GM21367 (cell line): Measurements from ENCODE around the gene SBK1.

Experiments used
- ATAC-seq: cut with Tn5 transposase; IDR thresholded peaks from one replicate; pipeline ENCODE4 v1.9.1; 2021; ENCODE audit not compliant: unreplicated experiment

SBK1 gene

DNA sequence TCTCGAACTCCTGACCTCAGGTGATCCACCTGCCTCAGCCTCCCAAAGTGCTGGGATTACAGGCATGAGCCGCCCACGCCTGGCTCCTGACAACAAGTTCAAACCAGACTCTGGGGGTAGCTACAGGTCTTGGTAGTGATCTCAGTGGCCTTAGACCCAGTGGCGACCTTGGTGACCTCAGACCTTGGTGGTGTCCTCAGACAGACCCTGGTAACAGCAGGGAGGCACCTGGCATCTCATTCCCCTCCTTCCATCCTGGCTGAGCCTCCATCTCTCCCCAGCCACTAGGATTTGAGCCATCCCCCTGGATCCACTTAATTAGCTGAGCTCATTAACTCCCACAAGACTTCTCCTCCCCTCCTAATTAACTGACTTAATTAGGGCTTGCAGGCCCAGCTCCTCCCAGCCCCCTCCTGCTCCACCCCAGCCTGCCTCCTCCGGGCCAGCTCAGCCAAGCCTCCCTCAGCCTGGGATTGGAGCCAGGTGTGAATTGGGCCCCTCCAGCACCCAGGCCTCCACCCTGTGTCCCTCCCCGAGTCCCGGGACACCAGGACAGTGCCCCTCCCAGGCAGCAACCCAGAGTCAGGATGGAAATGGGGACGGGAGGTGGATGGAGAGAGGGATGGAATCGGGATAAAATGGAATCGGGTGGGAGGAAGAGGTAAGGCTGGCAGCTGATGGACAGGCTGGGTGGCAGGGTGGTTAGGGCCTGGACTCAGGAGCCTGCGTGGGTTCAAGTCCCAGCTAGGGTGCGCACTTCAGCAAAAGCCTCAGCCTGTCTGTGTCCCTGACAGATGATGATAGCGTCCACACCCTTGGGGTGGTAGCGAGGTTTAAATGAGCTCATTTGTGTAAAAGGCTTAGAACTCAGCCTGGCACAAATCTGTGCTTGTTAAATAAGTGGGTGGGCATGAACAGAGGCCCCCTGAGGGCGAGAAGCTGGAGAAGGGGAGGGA lies 11.2 kb upstream of the SBK1 start:
- no peak for ATAC-seq

DNA sequence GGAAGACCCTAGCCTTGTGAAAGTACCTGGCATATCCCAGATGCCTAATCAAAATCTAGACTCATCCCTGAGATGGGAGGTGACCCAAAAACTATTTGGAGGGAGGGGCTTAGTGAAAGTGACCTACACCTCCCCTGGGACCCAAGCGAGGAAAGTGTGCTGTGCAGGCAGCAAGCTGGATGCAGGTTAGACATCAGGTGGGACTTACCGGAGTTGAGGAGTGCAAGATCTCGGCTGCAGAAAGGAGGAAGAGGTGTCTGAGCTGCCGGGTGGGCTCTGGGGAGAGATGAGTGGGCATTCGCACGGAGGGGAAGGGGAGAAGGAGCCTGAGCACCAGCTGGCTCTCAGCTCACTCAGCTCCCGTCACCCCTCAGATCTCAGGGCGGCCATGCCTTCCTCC lies 10.3 kb upstream of the SBK1 start:
- ATAC-seq = no peak

DNA sequence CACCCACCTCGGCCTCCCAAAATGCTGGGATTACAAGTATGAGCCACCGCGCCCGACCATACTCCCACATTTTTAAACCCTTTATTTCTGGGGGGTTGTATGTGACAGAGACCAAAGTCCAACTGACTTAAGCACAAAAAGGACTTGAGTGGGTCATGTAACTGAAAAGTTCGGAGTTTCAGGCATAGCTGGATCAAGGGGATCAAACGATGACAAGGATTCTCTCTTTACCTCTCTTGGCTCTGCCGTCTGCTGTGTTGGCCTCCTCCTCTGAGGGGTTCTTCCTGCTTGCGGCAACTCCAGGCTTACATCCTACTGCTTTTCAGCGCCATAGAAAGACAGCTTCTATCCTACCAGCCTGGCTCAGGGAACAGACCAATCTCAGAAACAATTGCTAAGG lies 9.2 kb upstream of the SBK1 start:
- no peak for ATAC-seq

DNA sequence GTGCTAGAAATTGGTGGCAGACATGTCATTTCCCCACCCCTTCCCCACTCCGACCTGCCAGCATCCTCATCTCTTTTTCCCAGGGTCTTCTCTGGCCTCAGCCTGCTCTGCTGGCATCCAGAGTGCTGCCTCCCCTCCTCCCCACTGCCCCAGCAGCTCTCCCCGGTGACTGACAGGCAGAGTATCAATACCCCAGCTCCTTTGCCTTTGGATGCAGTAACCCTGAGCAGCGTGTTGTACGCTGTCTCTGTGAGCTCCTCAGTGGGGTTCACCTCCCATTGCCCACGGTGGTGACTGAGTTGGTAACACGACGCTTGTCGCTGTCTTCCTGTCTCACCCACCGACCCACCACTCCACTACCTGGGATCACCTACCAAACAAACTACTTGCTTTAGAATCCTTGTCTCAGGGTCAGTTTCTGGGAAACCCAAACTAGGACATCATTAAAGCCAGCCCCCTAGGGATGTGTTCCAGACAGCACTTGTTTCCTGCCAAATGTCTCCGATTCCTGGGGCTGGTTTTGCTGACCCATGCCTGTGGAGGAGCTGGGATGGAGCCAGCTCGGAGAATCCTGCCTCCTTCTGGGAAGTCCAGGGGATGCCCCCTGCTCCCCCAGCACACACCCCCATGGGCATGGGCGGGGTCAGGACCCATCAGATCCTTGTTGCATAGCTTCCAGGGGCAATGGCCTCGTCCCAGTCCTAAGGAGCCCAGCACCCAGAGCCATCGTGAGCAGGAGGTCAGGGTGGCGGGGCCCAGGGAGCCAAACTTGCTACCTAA lies 8.3 kb upstream of the SBK1 start:
- no peak for ATAC-seq

DNA sequence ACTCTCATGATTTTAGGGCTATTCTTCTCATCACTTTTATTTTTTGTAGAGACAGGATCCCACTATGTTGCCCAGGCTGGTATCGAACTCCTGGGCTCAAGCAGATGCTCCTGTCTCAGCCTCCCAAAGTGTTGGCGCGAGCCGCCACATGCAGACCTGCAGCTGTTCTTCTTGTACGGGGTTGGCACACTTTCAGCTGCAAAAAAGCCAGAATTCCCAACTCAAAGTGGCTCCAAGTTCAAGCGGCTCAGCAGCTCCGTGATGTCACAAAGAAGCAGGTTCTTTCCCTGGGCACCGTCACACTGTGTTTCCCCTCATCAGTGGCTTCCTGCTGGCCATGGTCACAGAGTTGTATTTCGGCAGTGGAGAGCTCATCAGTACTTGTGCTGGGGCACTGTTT lies 6.7 kb upstream of the SBK1 start:
- no peak for ATAC-seq

DNA sequence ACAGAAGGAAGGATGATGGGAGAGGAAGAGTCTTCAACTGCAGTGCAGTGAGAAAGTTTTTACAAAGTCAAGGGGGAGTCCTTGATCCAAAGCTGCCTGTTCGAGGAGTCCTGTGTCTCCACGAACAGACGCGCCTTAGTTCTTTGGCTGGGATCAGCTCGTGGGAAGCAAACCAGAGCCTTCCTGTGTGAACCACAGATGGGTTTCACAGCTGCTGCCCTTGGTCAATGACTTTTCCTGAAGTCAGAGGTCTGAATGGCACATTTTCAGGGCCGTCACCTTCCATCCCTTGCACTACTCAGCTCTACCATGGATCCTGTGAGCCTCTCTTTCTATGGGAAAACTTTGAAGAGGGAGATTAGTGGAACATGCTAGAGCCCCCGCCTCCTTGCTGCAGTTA lies 4.2 kb upstream of the SBK1 start:
- no peak for ATAC-seq

DNA sequence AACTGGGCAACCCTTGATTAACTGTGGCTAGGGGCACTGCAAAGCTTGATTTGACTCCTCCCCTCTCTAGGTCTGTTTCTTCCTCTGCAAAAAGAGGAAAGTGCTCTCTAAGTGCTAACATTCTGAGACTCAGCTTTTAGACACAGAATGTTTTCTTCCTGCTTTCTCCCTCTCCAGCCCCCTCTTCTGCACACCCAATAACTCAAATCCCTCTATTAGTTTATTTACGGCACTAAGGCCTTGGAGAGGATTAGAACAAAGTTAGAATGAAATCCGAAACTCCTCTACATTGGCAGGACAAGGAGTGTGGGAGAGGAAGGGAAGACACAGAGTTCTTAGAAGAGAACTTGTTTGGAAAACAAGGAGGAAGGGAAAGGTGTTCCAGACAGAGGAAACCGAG lies 3.3 kb upstream of the SBK1 start:
- ATAC-seq = no peak

DNA sequence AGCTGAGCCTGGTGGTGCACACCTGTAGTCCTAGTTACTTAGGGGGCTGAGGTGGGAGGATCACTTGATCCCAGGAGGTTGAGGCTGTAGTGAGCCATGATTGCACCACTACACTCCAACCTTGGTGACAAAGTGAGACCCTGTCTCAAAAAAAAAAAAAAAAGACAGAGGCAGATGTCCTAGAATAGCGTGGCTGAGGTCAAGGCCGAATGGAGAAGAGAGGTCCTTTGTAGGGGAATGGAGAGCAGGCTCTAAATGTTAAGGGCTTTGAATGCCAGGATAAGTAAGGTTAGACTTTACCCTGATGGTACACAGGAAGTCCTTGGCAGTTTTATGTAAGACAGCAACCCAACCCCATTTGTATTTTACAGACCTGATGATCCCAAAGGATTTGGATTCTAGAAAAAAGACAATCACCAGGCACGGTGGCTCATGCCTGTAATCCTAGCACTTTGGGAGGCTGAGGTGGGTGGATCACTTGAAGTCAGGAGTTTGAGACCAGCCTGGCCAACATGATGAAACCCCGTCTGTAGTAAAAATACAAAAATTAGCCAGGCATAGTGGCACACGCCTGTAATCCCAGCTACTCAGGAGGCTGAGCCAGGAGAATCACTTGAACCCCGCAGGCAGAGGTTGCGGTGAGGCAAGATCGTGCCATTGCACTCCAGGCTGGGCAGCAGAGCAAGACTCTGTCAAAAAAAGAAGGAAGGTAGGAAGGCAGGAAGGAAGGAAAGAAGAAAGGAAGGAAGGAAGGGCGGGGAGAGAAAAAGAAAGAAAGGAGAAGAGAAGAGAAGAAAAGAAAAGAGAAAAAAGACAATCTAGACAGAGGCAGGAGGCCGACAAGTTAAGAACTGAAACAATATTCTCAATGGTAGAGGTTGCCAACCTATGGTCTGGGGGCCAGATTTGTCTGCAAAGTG lies 2.1 kb upstream of the SBK1 start:
- ATAC-seq = no peak

DNA sequence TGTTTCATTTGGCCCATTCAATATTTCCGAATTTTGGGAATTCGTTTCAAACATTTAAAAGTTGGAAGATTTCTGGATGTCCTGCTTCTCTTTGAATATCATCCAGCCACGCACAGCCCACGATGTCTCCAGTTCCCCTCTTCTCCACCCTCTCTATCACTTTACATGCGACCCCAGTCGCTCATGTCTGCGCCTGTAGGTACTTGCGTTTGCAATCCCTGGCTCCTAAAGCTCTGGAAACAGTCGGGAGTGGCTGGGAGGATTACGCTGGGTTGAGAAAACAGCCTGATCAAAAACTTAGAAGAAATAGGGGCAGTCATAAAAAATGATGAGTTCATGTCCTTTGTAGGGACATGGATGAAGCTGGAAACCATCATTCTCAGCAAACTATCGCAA lies 1.5 kb upstream of the SBK1 start:
- ATAC-seq = no peak

DNA sequence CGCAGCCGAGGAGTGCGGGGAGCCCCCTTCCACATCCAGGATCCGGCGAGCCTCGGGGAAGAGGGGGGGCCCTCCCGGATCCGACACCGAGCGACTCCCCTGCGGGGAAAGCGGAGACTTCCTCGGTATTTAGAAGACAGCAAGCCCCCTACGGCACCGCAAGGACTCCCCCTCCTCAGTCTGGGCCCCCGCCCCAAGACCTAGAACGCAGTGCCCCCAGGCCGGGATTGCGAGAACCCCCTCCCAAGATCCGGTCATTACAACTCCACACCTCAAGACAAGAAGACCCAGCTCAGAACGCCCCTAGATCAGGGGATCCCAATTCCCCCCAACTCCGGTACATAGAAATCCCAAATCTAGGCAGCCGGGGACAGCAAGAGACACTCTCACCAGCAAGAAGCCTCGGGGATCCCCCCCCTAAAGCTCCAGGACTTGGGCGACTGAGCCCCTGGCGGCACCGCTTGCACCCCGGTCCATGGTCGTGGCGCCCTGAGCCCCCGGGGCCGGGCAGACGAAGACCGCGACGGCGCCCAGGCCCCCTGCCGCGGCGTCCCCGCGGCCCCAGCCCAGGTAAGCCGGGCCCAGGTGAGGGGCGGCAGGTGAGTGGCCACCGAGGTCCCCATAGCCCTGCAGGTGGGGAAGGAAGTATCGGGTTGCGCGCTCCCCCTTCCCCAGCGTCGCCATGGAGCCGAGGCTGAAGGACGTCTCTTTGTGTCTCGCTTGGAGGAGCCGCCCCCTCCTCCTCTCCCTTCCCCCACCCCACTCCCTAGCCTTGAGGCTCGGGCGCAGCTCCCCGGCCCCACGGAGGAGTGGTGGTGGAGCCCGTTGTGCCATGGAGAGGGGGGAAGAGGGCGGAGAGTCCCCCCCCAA lies 641 bp downstream of the SBK1 start:
- ATAC-seq = no peak

DNA sequence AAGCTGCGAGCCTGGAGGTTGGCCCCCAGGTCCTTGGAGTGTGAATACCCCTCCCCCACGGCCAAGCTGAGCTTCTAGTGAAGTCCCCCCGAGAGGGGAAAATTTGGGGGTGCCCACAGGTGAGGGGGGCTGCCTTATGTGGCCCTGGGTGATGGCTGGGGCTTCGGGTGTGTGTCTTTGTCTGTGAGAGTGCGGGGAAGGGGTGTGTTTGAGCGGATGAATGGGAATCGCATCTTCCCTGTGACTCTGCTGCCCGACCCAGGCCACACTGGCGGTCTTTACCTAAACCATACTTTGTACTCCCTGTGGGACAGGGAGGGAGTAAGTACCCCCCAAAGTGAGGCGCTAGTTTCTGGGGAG lies 1.3 kb downstream of the SBK1 start:
- ATAC-seq = no peak

DNA sequence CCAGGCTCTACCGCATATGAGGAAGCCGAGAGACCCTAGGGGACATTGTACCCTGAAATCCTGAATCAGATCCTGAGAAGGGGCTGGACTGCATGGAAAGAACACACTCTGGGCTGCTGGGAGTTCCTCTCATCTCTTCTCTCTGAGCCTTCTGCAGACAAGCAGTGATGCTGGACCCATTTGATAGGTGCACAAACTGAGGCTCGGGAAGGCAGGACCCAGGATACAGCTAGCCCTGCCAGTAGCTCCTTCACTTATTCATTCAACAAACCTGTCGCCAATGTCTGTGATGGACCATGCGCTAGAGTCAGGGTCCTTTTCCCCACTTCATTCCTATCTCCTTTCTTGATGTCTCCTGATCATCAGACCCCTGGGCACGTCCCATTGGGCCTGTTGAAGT lies 1.9 kb downstream of the SBK1 start:
- no peak for ATAC-seq

DNA sequence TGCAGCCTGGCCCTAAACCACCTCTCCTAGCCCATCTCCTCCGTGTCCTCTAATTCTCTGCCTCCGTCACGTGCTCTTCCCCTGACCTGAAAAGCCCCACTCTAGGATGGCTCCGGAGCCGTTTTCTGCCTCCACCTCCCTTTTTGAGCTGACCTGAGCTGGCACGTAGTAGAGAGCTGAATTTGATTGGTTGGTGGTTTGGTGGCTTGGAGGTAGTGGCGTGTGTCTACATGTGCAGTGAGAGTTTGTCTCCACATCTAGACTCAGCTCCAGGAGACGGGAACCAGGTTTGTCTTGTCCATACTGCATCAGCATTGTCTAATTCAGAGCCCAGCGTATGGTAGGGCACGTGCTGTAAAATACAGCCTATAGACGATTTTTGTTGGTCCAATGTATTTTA lies 3.0 kb downstream of the SBK1 start:
- ATAC-seq = no peak

DNA sequence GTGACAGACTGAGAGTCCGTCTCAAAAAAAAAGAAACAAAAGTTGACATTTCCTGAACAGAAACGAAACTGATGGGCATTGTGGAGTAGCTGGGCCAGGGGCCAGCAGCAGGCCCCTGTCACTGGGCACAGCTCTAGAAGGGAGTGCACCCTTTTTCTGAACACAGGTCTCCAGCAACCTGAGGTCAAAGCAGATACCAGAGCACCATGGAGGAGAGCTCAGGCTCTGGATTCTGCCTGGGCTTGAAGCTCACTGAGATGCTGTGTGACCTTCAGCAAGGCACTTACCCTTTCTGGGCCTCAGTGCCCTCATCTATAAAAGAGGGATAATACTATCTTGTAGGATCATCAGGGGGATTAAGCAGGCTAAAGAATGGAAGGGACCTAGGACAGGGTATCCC lies 5.0 kb downstream of the SBK1 start:
- ATAC-seq = no peak

DNA sequence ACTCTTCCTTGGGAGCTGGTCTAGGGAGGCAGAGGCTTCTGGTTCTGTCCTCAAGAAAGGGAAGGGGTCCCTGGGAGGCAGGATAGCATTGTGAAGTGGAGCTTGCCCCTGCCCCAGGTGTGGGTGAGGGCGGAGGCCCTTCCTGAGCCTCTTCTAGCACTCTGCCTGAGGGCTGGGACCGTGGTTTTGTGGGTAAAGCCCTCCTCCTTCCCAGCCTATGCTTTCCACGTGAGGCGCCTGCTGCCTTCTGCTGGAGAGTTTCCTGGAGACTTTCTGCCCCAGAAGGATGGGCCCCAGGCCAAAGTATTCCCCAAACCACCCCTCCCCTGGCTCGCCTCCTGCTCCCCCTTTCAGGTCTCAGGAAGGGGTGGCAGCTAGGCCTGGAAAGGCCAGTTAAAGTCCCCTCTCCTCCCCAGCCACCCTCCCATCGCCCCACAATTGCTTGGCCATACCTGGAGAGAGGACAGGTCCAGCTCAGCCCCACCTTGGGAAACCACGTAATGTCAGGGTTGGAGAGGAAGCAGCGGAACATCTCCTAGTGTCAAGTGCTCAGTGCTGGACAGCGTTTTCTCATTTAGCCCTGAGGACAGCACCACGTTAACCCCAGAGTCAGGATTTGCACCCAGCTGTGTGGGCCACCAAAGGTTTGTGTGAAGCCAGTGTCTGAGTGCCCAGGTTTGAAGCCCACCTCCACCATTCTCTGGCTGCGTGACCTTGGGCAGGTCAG lies 5.6 kb downstream of the SBK1 start:
- ATAC-seq = no peak

DNA sequence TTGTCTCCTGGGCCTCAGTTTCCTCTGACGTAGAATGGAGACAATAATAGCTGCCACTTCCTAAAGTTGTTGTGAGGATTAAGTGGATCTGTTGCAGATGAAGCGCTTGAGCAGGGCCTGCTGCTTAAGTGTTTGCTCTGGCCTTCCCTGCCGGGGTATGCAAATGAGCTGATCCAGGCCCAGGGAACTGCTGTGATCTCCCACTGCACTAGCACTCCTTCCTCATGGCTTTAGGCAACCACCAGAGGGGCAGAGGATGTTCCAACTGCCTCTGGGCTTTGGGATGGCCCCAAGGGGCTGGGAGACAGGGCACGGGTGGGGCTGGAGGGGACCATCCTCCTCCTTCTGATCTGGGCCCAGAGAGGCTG lies 6.2 kb downstream of the SBK1 start:
- ATAC-seq = no peak

DNA sequence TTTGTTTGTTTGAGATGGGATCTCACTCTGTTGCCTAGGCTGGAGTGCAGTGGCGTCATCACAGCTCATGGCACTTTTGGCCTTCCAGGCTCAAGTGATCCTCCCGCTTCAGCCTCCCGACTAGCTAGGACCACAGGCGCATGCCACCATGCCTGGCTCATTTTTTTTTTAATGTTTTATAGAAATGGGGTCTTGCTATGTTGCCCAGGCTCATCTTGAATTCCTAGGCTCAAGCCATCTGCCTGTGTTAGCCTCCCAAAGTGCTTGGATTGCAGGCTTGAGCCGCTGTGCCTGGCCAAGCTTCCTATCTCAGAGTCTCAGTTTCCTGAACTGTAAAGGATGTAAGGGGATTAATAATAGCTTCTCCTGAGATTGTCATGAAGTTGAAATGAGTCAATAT lies 8.0 kb downstream of the SBK1 start:
- ATAC-seq = no peak

DNA sequence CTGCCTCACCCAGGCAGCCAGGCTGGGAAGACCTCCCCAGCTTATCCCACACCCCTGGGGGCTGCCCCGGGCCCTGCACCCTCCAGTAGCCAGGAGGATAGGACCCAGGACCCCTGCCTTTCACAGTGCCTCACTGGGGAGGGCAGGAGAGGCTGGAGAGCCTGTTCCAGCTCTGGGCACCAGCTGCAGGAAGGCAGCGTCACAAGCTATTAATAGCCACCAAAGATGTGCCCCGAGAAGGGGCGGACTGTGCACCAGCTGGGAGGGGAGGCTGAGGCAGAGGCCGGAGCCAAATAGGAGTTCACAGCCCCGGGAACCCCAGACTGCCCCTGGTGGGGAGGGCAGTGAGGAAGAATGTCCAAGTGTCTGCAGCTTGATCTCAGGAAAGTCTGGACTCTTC lies 8.8 kb downstream of the SBK1 start:
- ATAC-seq = no peak

DNA sequence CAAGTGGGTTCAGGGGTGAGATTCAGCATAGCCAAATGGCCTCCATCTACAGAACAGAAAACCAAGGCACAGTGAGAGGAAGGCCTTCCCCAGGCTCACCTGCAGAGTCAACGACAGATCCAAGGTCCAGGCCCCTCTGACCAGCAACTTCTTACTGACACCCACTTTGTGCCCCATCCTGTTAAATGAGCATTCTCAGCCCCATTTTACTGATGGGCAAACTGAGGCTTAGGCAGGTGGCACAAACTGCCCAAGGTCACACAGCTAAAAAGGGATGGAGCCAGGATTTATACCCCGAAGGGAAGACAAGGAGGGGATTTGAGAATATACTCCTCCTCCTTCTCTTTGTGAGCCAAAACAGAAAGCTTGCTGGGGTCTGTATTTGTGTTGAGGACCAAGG lies 9.3 kb downstream of the SBK1 start:
- no peak for ATAC-seq

DNA sequence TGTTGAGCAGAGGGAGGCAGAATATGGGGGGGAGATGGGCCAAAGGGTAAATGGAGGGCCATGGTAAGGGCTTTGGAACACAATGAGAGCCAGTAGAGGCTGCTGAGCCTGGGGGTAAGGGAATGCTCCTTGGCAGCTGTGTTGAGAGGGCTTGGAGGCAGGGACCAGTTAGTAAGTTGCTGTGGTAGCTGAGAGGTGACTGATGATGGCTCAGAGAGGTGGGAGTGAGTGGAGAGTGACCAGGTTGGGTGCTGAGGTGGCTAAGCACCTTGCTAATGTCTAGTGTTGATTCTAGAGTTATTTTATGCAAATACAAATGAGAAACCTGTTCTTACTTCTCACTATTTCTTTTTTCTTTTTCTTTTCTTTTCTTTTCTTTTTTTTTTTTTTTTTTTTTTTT lies 10.8 kb downstream of the SBK1 start:
- ATAC-seq = no peak
